ENCODE measurements around the gene MBTPS1. TPM values are rescaled to one million over a fixed set of nuclear protein-coding genes. Genes with fewer than 3 reads are reported as not detected.

MBTPS1 gene
- total RNA-seq, 1 donor from 2014 or later: 103 TPM

GRCh38 chr16:84007520-84007919 lies 109.2 kb downstream of the MBTPS1 start:
- DNase-seq (ENCODE audit: low spot score): no peak

GRCh38 chr16:84005391-84005790 lies 111.4 kb downstream of the MBTPS1 start:
- DNase-seq (ENCODE audit: low spot score): no peak

- no peak for DNase-seq (ENCODE audit: low spot score)
Measured at GRCh38 chr16:84004442-84004841, 112.3 kb downstream of the MBTPS1 start.

Other genes starting within 250 kb of the MBTPS1 start
- gene MLYCD, start 217.8 kb downstream of the MBTPS1 start, total RNA-seq: 18.3 TPM
- 5.9 TPM for gene OSGIN1, start 163.7 kb downstream of the MBTPS1 start, total RNA-seq
- gene NECAB2, start 148.7 kb downstream of the MBTPS1 start, total RNA-seq: not detected
- gene SLC38A8, start 74.1 kb downstream of the MBTPS1 start, total RNA-seq: not detected
- 18.3 TPM for gene HSDL1, start 28.2 kb upstream of the MBTPS1 start, total RNA-seq
- gene DNAAF1, start 28.4 kb upstream of the MBTPS1 start, total RNA-seq: 1.7 TPM
- 66.4 TPM for gene TAF1C, start 70.1 kb upstream of the MBTPS1 start, total RNA-seq
- gene ADAD2, start 74.2 kb upstream of the MBTPS1 start, total RNA-seq: 0.42 TPM
- not detected for gene KCNG4, start 123.1 kb upstream of the MBTPS1 start, total RNA-seq
- 63.5 TPM for gene WFDC1, start 177.9 kb upstream of the MBTPS1 start, total RNA-seq

All from ureter (tissue), 1 donor.